Panc1 (cell line): Measurements from ENCODE around the gene E2F8.

ENCODE experiments used
- POLR2AphosphoS5 ChIP-seq: IDR thresholded peaks from 2 replicates; pipeline ENCODE4 v1.6.1; 2012; ENCODE audit warnings: mild to moderate bottlenecking, low read depth, low read length, moderate library complexity
- SIN3A ChIP-seq: IDR thresholded peaks from 2 replicates; pipeline ENCODE4 v1.6.1; 2012; ENCODE audit warnings: low read depth, mild to moderate bottlenecking, low read length, moderate library complexity, borderline replicate concordance; ENCODE audit not compliant: insufficient read depth
- TCF7L2 ChIP-seq: IDR thresholded peaks from 2 replicates; pipeline ENCODE4 v1.6.1; 2011; ENCODE audit warnings: mild to moderate bottlenecking, low read depth, low read length, inconsistent platforms
- TF ChIP-seq, protein P1 (sequence below): fragments of 450-650 bp; IDR thresholded peaks from 2 replicates; pipeline ENCODE4 v1.5.1; 2017; ENCODE audit warnings: mild to moderate bottlenecking
- TF ChIP-seq, protein P2 (sequence below), 2 experiments: IDR thresholded peaks; 2 replicates each; pipeline ENCODE4 v1.6.1; 2011 to 2012; ENCODE audit warnings: low read depth in 2 of 2, control low read depth in 1 of 2, low read length in 1 of 2, mild to moderate bottlenecking in 1 of 2, moderate library complexity in 1 of 2; ENCODE audit not compliant: insufficient read depth in 1 of 2

DNA sequence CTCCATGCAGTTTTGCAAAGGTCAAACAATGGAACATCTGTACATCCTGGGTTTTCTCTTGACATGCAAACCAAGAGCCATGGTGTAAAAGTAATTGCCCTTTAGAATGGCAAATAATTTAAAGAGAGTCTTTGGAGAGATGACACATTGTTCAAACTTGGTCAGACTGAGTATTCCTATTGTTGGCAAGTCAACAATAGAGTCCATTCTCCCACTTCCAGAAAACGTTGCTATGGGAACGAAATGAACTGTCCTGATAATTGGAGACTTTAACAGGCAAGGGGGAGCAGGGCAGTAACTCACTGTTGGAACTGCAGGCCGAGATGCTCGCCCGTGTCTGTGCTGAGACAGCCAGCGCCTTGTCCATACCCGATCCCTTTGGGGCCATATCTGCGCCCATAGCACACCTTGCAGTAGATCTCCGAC is 52.9 kb downstream of the E2F8 start:
- TF ChIP-seq, protein P1, sequence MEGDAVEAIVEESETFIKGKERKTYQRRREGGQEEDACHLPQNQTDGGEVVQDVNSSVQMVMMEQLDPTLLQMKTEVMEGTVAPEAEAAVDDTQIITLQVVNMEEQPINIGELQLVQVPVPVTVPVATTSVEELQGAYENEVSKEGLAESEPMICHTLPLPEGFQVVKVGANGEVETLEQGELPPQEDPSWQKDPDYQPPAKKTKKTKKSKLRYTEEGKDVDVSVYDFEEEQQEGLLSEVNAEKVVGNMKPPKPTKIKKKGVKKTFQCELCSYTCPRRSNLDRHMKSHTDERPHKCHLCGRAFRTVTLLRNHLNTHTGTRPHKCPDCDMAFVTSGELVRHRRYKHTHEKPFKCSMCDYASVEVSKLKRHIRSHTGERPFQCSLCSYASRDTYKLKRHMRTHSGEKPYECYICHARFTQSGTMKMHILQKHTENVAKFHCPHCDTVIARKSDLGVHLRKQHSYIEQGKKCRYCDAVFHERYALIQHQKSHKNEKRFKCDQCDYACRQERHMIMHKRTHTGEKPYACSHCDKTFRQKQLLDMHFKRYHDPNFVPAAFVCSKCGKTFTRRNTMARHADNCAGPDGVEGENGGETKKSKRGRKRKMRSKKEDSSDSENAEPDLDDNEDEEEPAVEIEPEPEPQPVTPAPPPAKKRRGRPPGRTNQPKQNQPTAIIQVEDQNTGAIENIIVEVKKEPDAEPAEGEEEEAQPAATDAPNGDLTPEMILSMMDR: no peak
- TF ChIP-seq POLR2AphosphoS5: no peak
- TF ChIP-seq, protein P2, sequence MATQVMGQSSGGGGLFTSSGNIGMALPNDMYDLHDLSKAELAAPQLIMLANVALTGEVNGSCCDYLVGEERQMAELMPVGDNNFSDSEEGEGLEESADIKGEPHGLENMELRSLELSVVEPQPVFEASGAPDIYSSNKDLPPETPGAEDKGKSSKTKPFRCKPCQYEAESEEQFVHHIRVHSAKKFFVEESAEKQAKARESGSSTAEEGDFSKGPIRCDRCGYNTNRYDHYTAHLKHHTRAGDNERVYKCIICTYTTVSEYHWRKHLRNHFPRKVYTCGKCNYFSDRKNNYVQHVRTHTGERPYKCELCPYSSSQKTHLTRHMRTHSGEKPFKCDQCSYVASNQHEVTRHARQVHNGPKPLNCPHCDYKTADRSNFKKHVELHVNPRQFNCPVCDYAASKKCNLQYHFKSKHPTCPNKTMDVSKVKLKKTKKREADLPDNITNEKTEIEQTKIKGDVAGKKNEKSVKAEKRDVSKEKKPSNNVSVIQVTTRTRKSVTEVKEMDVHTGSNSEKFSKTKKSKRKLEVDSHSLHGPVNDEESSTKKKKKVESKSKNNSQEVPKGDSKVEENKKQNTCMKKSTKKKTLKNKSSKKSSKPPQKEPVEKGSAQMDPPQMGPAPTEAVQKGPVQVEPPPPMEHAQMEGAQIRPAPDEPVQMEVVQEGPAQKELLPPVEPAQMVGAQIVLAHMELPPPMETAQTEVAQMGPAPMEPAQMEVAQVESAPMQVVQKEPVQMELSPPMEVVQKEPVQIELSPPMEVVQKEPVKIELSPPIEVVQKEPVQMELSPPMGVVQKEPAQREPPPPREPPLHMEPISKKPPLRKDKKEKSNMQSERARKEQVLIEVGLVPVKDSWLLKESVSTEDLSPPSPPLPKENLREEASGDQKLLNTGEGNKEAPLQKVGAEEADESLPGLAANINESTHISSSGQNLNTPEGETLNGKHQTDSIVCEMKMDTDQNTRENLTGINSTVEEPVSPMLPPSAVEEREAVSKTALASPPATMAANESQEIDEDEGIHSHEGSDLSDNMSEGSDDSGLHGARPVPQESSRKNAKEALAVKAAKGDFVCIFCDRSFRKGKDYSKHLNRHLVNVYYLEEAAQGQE (IDR thresholded peaks at IDR 0.05; ENCODE audit: insufficient read depth in 1 of 2, low read depth in 2 of 2, low read length in 1 of 2): no peak
- no peak for TF ChIP-seq TCF7L2
- no peak for TF ChIP-seq SIN3A
